SW 1271 (cell line): Measurements from ENCODE around the gene RHPN2.
A peak's percentile ranks its signal among the peaks of the same experiment; 100 is the strongest.
"Not testable (repeated sequence)": the region's sequence is repeated elsewhere in the genome, so short reads cannot be mapped to it uniquely, and the experiment has no call there.

Experiments used
- DNase-seq, 2 experiments: peaks; one replicate each; lab custom pipeline; 2025; lab: John Stamatoyannopoulos, UW

Gene RHPN2

DNA sequence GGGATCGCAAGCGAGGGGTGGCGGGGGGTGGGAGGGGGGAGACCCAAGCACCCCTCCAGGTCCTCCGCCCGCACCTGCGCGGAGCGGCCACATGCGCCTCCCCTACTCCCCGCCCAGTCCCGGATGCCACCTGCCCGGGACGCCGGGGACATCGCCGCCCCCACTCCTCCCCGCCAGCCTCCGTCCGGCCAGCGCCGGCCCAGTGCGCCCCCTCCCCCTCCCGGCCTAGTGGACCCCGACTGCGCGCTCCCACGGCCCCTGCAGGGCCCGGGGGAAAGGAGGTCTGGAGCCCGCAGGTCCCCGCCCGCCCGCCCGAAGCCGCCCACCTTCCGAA, 263 bp downstream of the RHPN2 start:
- no peak for DNase-seq

GRCh38 chr19:33063753-33064457, 783 bp downstream of the RHPN2 start:
- DNase-seq, result no peak

DNA sequence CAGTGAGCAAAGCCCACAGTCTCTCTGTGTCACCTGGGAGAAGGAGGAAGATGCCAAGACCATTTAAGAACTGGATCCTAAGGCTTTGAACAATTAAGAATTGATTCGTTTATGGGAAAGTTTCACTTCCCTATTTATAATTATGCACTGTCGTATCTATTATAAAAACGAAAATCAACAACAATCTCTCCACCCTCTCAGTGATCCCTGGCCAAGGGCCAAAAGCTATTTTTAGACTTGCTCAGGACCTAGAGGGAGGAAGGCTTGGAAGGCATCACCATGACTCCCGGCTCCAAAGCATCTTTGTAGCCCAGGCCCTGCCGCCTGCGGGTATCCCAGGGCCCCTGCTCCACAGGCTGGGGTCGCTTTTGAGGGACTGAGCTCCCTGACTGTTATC, 1.3 kb downstream of the RHPN2 start:
- no peak for DNase-seq

DNA sequence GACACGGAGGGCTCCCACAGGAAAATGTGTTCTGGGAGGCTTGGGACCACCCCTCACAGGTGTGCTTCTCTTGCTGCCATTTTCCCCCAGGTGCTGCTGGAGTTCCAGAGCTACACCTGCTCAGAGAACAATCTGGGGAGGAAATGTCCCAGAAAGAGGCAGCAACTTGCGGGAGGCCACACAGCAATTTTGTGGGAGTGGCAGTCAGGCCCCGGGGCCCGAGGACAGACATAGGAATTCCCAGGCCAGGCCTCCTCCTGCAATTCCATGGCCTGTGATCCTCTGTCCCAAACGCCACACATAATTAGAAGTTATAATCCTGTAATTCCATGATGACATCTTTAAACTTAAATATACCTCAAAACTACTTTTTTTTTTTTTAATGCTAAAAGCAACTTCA, 1.8 kb downstream of the RHPN2 start:
- no peak for DNase-seq

DNA sequence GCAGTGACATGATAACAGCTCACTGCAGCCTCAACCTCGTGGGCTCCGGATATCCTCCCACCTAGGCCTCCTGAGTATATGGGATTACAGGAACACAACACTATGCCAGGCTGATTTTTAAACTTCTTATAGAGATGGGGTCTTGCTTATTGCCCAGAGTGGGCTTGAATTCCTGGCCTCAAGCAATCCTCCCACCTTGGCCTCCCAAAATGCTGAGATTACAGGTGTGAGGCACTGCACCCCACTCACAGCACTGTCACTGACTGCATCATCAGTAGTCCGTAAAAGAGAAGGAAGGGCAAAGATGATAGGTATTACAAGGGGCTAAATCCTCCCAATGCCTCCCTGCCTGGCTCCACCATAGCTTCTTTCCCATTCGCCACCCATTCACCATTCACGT, 4.1 kb downstream of the RHPN2 start:
- DNase-seq, result no peak

DNA sequence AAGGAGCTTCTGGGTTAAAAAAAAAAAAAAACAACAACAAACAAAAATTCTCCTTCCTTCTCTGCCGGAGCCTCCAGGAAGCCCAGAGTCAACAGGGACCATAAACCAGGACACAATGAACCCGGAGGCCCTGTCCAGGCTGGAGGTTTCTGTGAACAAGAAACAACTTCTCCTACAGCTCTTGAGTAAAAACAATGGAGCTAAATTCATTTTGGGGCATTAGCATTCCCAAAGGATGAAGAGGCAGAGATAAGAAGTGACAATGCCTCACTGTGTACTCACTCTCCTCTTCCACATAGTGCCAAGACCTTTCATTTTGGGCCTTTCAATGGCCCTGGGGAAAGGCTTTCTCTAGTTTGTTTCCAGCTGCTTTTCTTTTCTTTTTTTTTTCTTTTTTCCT, 9.0 kb downstream of the RHPN2 start:
- no peak for DNase-seq

GRCh38 chr19:33054623-33055022, 10.1 kb downstream of the RHPN2 start:
- no peak for DNase-seq

GRCh38 chr19:33052352-33052972, 12.2 kb downstream of the RHPN2 start:
- DNase-seq, result peak in 1 of 2 experiments; percentile 9

DNA sequence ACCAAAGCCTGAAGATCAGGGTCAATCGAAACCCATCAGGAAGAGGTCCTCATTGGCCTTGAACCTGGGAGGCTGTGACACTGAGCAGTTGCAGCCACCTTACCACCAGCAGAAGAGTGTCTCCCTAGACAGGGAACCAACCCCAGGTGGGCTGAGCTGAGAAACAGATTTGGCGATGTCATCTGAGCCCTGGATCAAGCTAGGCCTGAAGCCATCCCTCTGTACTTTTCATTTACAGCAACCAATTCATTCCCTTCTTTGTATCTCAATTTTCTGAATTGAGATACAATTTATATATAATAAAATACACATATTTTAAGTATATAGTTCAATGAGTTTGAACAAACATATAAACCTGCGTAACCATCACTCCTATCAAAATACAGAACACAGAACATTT, 14.6 kb downstream of the RHPN2 start:
- no peak for DNase-seq

DNA sequence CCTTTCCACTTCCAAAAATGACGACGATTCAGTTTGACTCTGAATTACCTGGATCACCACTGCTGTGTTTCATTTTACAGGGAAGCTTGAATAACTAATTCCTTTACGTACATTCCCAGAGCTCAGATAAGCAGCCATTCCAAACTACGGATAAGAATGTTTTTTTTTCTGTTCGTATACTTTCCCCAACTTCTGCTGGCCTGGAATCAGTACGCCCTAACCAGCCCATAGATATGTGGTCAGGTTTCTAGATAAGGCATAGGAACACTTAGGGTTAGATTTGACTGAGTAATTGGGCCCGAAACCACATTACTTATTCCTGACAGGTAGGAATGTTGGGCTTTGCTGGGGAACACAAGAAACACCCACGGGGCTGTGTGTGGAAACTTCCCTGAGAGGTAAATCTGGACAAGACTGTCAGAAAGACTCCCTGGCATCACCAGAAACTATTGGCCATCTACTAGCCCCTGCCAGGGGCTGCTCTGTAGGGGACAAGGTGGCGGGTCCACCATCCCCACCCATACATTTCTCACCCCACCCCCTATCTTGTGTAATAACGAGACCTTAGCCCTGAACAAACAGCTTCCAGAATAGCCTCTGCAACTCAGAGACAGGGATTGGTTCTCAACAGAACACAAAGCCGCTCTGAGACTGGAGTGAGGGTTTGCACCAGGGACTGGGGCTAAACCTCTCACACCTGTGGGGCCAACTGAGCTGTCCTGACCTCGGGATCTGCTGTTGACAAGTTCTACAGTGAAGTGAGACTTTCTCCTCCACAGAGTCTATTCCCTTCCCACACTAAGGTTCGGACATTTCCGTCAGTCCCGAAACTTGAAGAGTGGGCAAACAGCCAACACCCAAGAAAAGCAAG, 15.6 kb downstream of the RHPN2 start:
- DNase-seq, result no peak

DNA sequence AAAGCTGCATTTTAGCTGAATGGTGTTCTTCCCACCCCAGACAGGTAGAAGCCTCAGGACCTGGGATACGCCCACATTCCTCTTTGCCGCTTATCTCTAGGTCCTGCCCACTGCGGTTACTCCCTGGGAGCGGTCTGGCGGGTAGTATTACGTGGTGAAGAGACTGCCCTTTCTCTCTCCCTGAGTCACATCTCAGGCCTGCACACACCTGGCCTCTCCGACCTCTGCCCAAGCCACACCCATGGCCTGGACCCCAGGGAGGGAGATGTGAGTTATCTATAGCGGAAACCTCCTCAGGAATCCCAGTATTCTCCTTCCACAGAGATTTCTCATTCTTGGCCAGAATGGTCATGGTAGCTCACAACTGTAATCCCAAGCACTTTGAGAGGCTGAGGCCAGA, 17.3 kb downstream of the RHPN2 start:
- no peak for DNase-seq

DNA sequence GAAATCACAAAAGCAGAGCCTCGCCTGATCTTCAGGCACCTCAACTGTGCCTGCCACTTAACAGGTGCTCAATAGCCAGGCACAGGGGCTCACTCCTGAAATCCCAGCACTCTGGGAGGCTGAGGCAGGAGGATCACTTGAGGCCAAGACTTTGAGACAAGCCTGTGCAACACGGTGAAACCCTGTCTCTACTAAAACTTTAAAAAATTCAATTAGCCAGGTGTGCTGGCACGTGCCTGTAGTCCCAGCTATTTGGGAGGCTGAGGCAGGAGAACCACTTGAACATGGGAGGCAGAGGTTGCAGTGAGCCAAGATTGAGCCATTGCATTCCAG, 22.9 kb downstream of the RHPN2 start:
- DNase-seq, result not testable (repeated sequence)

GRCh38 chr19:33040994-33041827, 23.5 kb downstream of the RHPN2 start:
- DNase-seq, result no peak

DNA sequence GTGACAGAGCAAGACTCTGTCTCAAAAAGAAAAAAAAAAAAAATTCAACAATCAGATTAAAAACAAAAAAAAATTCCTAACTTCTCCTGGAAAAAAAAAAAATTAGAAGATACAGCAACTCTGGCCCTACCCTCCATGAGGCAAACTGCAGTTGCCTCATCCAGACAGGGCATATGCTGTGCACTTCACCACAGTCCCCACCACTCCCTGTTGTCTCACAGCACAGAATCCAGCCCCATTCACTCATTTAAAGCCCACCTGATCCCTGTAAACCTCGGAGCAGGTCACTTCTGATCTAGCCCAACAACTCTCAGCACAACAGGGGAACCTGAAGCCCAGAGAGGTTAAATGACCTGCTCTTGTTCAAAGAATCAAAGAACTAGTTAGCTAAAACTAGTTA, 24.9 kb downstream of the RHPN2 start:
- no peak for DNase-seq

GRCh38 chr19:33039108-33039599, 25.5 kb downstream of the RHPN2 start:
- DNase-seq, result no peak

- DNase-seq, result not testable (repeated sequence)
Measured at GRCh38 chr19:33037168-33038025, 27.3 kb downstream of the RHPN2 start.

DNA sequence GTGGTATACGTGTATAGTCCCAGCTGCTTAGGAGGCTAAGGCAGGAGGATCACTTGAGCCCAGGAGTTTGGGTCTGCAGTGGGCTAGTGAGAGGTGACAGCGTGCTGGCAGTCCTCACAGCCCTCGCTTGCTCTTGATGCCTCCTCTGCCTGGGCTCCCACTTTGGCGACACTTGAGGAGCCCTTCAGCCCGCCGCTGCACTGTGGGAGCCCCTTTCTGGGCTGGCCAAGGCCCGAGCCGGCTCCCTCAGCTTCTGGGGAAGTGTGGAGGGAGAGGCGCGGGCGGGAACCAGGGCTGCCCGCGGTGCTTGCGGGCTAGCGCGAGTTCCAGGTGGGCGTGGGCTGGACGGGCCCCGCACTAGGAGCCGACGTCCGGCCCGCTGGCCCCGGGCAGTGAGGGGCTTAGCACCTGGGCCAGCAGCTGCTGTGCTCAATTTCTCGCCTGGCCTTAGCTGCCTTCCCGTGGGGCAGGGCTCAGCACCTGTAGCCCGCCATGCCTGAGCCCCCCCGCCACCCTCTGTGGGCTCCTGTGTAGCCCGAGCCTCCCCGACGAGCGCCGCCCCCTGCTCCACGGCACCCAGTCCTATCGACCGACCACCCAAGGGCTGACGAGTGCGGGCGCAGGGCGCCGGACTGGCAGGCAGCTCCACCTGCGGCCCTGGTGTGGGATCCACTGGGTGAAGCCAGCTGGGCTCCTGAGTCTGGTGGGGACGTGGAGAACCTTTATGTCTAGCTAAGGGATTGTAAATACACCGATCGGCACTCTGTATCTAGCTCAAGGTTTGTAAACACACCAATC, 28.1 kb downstream of the RHPN2 start:
- DNase-seq, result not testable (repeated sequence)

- no peak for DNase-seq
Measured at GRCh38 chr19:33035461-33035860, 29.2 kb downstream of the RHPN2 start.

DNA sequence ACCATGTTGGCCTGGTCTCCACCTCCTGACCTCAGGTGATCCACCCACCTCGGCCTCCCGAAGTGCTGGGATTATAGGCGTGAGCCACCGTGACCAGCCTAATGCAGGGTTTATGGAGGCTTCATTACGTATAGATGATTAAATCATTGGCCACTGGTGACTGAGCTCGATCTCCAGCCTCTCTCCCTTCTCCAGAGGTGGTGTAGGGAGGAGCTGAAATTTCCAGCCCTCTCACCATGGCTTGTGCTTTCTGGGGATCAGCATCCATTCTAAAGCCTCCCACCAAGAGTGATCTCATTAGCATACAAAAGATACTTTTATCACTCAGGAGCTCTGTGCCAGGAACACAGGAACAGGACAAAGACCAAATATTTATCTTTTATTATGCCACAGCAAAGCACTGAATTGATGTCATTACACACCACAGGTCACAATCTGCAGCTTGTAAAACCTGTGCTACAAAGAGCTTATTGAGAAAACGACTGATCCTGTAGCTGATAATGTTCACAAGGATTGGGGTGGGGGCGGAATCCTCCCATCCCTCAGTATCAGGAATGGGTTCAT, 32.4 kb downstream of the RHPN2 start:
- DNase-seq, result no peak

DNA sequence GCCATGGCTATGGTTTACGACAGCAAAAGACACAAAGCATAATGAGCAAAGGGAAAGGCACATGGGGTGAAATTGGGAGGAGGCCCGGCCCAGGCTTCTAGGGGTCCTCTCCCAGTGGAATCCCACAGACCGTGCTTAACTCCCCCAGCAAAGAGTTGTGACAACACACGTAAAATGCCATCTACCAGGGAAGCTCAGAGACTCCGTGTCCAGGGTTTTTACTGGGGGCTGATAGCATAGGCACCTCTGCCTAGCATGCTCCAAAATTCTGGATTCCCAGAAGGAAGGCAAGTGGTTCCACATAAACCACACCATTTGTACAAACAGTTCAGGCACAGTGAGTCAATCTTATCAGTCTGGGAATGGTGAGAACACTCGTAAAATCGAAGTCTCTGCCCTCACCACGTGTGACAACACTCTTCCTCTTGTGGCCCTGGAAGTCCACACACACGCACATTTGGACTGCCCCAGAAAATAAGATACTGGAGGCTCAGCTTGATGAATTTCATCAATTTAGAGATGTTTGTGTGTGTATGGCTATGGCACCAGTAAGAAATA, 34.9 kb downstream of the RHPN2 start:
- no peak for DNase-seq
